Sciatic nerve (tissue), 2 donors: ENCODE results near the gene STX2. TPM values are rescaled to one million over a fixed set of nuclear protein-coding genes. Genes with fewer than 3 reads are reported as not detected.

Source experiments
- ATAC-seq: fragments of 200-7000 bp; cut with Tn5 transposase; one replicate; pipeline ENCODE4 v1.9.1; 2020; ENCODE audit warnings: mild to moderate bottlenecking, moderate library complexity
- DNase-seq: peaks from one replicate; pipeline ENCODE4 v3.0.0-alpha.2; 2020; ENCODE audit warnings: low spot score
- intact Hi-C: fragments of 100-400 bp; cut with DNase I; formaldehyde crosslinking; loops from one replicate; pipeline ENCODE4 v1.14.2; 2022
- total RNA-seq: library from RNA; stranded (reverse); fragmentation: NEBNext Ultra II Directional; extraction: Animal tissue kit (Norgen Biotek cat#: 25700); gene quantifications from one replicate; pipeline ENCODE4 v1.2.1, GENCODE V29; 2021
- donor health status: DM: no; HTN: no; CAD: no.
- donor health status: DM: no; HTN: no; CAD: no.

The STX2 gene
- total RNA-seq, 1 donor from 2014 or later, result 35.0 TPM

DNA sequence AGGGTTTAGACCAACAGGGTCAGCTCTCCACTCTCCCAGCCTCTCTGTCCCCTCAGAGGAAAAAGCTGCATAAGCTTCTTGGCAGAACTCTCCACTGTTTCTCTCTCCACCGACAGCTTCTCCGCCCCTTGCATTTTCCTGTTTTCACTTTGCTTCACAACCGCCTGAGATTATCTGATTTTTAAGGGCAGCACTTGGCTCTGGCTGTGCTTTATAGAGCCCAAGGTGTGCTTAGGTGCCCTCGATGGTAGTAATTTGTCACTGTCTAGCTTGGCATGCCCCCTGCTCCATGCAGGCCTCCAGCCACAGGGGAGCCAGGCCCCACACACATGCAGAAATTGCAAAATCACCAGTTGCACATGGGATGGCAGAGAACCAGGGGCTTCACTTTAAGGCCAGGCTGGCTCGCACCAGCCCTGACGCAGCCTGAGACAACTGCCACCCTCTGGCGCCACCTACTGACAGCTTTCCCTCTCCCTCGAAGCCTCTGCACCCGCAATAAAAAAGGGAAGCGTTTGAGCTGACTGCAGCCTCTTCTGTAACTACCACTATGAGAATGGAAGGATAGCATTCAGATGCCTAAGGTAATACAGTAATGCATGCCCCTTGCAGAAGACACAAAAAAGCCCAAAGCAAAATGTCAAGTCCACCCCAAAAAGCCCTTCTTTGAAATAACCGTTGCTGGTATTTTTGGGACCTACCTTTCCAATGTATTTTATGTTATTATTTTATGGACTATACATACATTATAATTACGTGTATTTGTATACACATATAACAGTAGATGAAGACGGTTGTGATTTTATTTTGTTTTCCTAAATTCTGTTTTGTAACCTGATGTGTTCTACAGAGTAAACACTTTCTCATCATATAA lies 90.9 kb downstream of the STX2 start:
- DNase-seq, result peak; percentile 90
- intact Hi-C loops, result no loop called here

DNA sequence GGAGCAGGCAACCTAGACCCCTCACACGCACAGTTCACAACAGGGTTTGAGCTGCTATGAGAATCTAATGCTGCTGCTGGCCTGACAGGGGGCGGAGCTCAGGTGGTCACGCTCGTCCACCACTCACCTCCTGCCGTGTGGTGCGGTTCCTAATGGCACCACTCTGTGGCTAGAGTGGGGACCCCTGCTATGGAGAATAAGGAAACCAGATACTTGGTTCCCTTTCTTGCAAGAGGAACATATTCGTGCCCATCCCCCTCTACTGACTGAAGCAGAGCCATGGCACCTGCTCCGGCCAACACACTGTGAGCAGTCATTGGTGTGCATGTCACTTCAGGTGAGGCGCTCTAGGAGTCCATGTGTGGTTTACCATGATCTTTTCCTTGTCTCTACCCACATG lies 92.5 kb downstream of the STX2 start:
- ATAC-seq (no peak), DNase-seq (no peak)
- intact Hi-C loops, result no loop called here

More for the DNA sequence above, 90.9 kb downstream of the STX2 start:
- ATAC-seq, result peak; percentile 96

DNA sequence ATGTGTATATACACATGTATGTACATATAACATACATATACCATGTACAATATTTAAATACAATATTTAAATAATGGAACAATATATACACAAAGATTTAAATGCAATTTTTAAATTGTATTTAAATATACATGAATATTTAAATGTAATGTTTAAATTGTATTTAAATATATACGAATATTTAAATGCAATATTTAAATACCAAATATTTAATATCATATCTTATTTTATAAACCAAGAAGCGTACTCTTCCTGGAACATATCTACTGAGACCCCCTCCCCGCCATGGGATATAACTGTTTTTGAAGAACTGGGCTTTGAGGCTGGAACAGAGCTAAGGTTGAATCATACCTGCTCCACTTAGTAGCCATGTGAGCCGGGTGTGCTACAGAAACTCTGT lies 93.1 kb downstream of the STX2 start:
- no peak for DNase-seq
- intact Hi-C loops, result no loop called here
- ATAC-seq, result no peak

DNA sequence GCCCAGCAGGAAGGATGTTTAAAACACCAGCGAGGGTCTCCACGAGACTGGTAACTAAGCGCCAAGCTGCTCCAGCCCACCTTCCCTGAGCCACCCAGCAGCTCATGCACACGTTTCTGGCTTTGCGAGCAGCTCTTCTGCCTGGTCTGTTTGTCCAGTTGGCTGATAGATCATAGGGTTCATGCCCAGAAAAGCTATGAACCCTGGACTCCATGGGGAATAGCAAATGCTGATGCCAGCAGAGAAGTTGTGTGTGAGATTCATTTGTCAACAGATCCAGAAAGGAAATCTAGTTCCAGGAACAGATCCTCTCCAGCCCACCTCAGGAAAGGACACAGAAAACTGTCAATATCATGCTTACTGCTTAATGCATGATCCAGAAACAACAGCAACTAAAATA lies 94.8 kb downstream of the STX2 start:
- DNase-seq (no peak), ATAC-seq (no peak)
- intact Hi-C loops, result no loop called here

DNA sequence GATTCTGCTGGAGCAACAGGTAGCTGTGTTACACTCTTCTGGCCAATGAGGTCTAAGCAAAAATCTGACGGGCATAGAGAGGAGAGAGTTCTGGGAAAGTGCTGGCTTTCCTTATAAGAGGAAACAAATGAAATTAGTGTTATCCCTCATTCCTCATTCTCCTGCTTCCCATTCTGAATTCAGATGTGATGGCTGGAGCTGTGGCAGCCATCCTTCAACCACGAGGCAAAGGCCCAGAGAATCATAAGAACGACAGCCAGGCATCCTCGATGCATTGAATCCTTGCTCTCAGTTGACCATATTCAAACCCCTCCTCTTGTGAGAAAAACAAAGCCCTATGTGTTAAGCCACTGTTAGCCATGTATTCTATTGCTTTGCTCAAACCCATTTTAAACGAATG lies 95.4 kb downstream of the STX2 start:
- DNase-seq (no peak), ATAC-seq (no peak)
- intact Hi-C loops, result no loop called here

DNA sequence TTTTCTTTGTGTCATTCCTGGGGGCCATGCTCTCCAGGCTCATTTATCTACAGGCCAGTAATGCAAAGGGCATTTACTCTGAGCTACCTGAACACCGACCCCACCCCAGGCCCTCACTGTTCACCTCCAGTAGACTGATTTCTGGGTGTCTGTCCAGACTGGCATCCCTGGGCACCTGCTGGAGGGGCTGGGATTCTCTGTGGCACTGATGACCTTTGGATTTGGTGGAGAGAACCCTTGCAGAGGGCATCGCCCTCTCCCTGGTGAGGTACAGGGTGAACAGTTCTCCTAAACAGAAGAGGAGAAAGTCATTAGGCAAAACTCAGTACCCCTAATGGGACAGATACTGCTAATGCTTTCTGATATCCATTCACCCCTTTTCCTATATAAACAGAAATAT lies 95.9 kb downstream of the STX2 start:
- no peak for DNase-seq
- intact Hi-C loops, result no loop called here
- no peak for ATAC-seq

DNA sequence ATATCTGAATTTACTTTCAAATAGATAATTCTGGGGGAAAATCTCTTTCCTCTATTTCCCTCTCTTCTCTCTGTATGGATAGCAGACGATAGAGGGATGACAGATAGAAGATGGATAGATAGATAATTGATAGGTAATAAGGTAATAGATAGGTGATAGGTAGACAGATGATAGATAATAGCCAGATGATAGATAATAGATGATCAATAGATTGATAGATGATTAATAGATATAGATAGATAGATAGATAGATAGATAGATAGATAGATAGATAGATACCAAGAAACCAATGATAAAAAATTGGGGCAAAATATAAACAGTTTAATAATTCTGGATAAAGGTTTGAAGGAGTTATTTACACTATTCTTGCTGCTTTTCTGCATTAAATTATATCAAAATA lies 96.3 kb downstream of the STX2 start:
- ATAC-seq, result no peak
- no peak for DNase-seq
- intact Hi-C loops, result no loop called here

DNA sequence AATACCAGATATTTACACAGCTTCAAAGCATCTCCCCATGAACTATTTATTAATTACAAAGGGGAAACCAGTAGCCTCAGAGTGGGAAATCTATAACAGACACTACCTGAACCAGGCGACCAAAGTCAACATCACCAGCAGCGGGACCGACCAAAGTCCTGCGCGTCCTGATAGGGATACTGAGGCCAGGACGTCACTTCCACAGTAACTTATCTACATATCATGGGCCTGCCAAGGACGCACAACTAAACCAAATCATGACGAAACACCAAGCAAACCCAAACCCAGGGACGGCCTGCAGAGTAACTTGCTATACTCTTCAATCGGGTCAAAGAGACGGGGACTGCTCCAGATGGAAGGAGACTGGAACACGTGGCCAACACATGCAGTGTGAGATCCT lies 96.9 kb downstream of the STX2 start:
- DNase-seq (no peak), ATAC-seq (no peak)
- intact Hi-C loops, result no loop called here

Other genes with a start within 250 kb of the STX2 start
- 1.6 TPM for gene RIMBP2, start 123.0 kb downstream of the STX2 start, total RNA-seq
- gene RAN, start 32.8 kb upstream of the STX2 start, total RNA-seq, result 223 TPM
- gene ADGRD1, start 114.7 kb upstream of the STX2 start, total RNA-seq, result 224 TPM